NCI-H345 treated with DMSO at 0.1 percent for 48 hours (cell line): Measurements from ENCODE around the gene GLRX5.
A peak's percentile ranks its signal among the peaks of the same experiment; 100 is the strongest.

Experiments used
- DNase-seq: peaks from one replicate; lab custom pipeline; 2025; ENCODE audit not compliant: unreplicated experiment; lab: John Stamatoyannopoulos, UW

GLRX5 gene

GRCh38 chr14:95515596-95516552, 19.0 kb upstream of the GLRX5 start:
- no peak for DNase-seq

GRCh38 chr14:95516554-95517181, 18.2 kb upstream of the GLRX5 start, which contains the start of gene SYNE3:
Gene SYNE3 (minus strand): TSS chr14:95516650. CDS start chr14:95475821, 40,829 bp downstream.
- DNase-seq: no peak

- DNase-seq: peak; percentile 35
These were observed 16.7 kb upstream of the GLRX5 start for GRCh38 chr14:95518045-95518751.

GRCh38 chr14:95519699-95520098, 15.2 kb upstream of the GLRX5 start:
- no peak for DNase-seq

- no peak for DNase-seq
These were observed 14.5 kb upstream of the GLRX5 start for GRCh38 chr14:95520346-95520745.

GRCh38 chr14:95521001-95521400, 13.8 kb upstream of the GLRX5 start:
- no peak for DNase-seq

- DNase-seq: no peak
These were observed 12.7 kb upstream of the GLRX5 start for GRCh38 chr14:95522116-95522515.

- no peak for DNase-seq
These were observed 12.3 kb upstream of the GLRX5 start for GRCh38 chr14:95522556-95522955.

GRCh38 chr14:95523051-95523814, 11.6 kb upstream of the GLRX5 start:
- DNase-seq: no peak

GRCh38 chr14:95523815-95524448, 10.9 kb upstream of the GLRX5 start:
- peak; percentile 21 for DNase-seq

GRCh38 chr14:95524706-95525512, 9.9 kb upstream of the GLRX5 start:
- no peak for DNase-seq

GRCh38 chr14:95525999-95526398, 8.9 kb upstream of the GLRX5 start:
- DNase-seq: no peak

GRCh38 chr14:95526483-95527386, 8.1 kb upstream of the GLRX5 start:
- no peak for DNase-seq

GRCh38 chr14:95527387-95528002, 7.4 kb upstream of the GLRX5 start:
- peak; percentile 17 for DNase-seq

- no peak for DNase-seq
These were observed 5.6 kb upstream of the GLRX5 start for GRCh38 chr14:95529216-95529615.

GRCh38 chr14:95530473-95531276, 4.2 kb upstream of the GLRX5 start:
- no peak for DNase-seq

- no peak for DNase-seq
These were observed 3.4 kb upstream of the GLRX5 start for GRCh38 chr14:95531473-95531872.
